Natural killer cell (primary cell): ENCODE data around the gene RFX7. TPM values are rescaled to one million over a fixed set of nuclear protein-coding genes. Genes with fewer than 3 reads are reported as not detected.

Experiments
- ATAC-seq, 3 donors: fragments of 150-1000 bp in 2 of 3; fragments of 200-7000 bp in 1 of 3; cut with Tn5 transposase; 1 replicate in 1 of 3; 2 replicates in 2 of 3; pipeline ENCODE4 v1.10.0; 2021; ENCODE audit warnings: mild to moderate bottlenecking in 2 of 3, moderate library complexity in 2 of 3
- DNase-seq, 2 donors: peaks; one replicate each; pipeline versions ENCODE4 v3.0.0 to v3.0.0-alpha.2; 2013 to 2021; ENCODE audit warnings: mixed read lengths in 1 of 2
- H3K27ac ChIP-seq: one replicate; pipeline ENCODE4 v1.5.1; 2013; ENCODE audit warnings: mild to moderate bottlenecking, low read length
- H3K27me3 ChIP-seq: one replicate; pipeline ENCODE4 v1.6.1; 2013; ENCODE audit warnings: low read length; ENCODE audit not compliant: control insufficient read depth, insufficient read depth
- H3K36me3 ChIP-seq: one replicate; pipeline ENCODE4 v1.6.1; 2013; ENCODE audit warnings: low read length; ENCODE audit not compliant: control insufficient read depth, insufficient read depth
- H3K4me1 ChIP-seq: one replicate; pipeline ENCODE4 v1.6.1; 2013; ENCODE audit warnings: low read length; ENCODE audit not compliant: control insufficient read depth, insufficient read depth
- H3K4me3 ChIP-seq: one replicate; pipeline ENCODE4 v1.5.1; 2013; ENCODE audit warnings: low read length
- H3K9me3 ChIP-seq: one replicate; pipeline ENCODE4 v1.6.1; 2013; ENCODE audit warnings: low read length; ENCODE audit not compliant: control insufficient read depth, insufficient read depth
- H3K27ac Mint-ChIP-seq, 2 donors: one replicate each; pipeline ENCODE4 v1.8.0; 2022; ENCODE audit warnings: mild to moderate bottlenecking in 2 of 2, mixed read lengths in 2 of 2, moderate library complexity in 1 of 2
- H3K27me3 Mint-ChIP-seq, 2 donors: one replicate each; pipeline ENCODE4 v1.8.0; 2022; ENCODE audit warnings: low read depth in 2 of 2, mixed read lengths in 2 of 2
- H3K36me3 Mint-ChIP-seq: one replicate; pipeline ENCODE4 v1.8.0; 2022; ENCODE audit warnings: mixed read lengths
- H3K4me1 Mint-ChIP-seq, 2 donors: one replicate each; pipeline ENCODE4 v1.8.0; 2022; ENCODE audit warnings: mixed read lengths in 2 of 2
- H3K4me3 Mint-ChIP-seq: one replicate; pipeline ENCODE4 v1.8.0; 2022; ENCODE audit warnings: mild to moderate bottlenecking, moderate library complexity, mixed read lengths
- H3K9me3 Mint-ChIP-seq, 2 donors: one replicate each; pipeline ENCODE4 v1.8.0; 2022; ENCODE audit warnings: mixed read lengths in 2 of 2
- whole genome bisulfite sequencing: methylation state at CpG from one replicate; pipeline ENCODE4 v1.1.7; 2013; ENCODE audit warnings: missing lambda C conversion rate; ENCODE audit not compliant: insufficient coverage; 5-methylcytosine and 5-hydroxymethylcytosine counted together
- intact Hi-C: fragments of 100-400 bp; cut with micrococcal nuclease; formaldehyde crosslinking; loops from one replicate; pipeline ENCODE4 v1.14.2; 2022
- total RNA-seq, 4 donors: library from RNA; stranded (reverse); fragments of 120-200 nt in 1 of 4; gene quantifications; one replicate each; pipeline versions ENCODE4 v1.2.3 to v1.2.4, GENCODE V29; 2013 to 2022
- TF ChIP-seq, protein P1 (sequence below): fragments of 200-600 bp; IDR thresholded peaks from one replicate; pipeline ENCODE4 v1.8.0; 2022; ENCODE audit warnings: antibody characterized with exemption

The RFX7 gene
- total RNA-seq, 3 donors from 2014 or later (not counting 1 experiment from before 2014, with no cell fraction given): 25.0 to 37.4 (median 33.8) TPM

DNA sequence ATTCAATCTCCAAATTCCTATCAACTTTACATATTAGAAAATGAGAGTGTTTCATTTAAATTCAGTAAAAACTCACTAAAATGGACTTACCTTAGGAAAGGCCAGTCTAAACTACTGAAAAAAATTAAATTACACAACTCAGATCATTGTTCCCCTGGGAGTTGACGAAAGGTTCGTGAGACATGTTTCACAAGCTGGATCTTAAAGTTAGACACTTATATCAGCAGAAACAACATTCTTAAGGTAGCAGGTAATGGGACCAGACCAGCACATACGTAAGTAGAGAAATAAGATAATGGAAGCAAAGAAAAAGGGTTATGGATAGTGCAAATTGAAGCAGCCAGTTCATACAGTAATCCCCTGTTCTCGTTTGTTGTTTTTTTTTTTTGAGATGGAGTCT is 8.9 kb downstream of the RFX7 start:
- Mint-ChIP-seq H3K4me1 (peaks cover 31 to 41% of the 10 kb centered on the region in 2 donors), H3K36me3 (peaks cover 18% of the 10 kb centered on the region), H3K9me3 (peaks cover 7 to 11% of the 10 kb centered on the region in 2 donors), H3K27ac (no peak overlapping the region), H3K27me3 (no peaks in the 10 kb centered on the region), H3K4me3 (no peak overlapping the region)
- Histone ChIP-seq H3K4me1 (no peaks in the 10 kb centered on the region), H3K9me3 (peaks cover 28% of the 10 kb centered on the region), H3K36me3 (peaks cover 4% of the 10 kb centered on the region), H3K4me3 (no peak overlapping the region), H3K27me3 (no peaks in the 10 kb centered on the region), H3K27ac (no peak overlapping the region)
- intact Hi-C loops: no loop called here
- no peak for DNase-seq
- TF ChIP-seq, protein P1, sequence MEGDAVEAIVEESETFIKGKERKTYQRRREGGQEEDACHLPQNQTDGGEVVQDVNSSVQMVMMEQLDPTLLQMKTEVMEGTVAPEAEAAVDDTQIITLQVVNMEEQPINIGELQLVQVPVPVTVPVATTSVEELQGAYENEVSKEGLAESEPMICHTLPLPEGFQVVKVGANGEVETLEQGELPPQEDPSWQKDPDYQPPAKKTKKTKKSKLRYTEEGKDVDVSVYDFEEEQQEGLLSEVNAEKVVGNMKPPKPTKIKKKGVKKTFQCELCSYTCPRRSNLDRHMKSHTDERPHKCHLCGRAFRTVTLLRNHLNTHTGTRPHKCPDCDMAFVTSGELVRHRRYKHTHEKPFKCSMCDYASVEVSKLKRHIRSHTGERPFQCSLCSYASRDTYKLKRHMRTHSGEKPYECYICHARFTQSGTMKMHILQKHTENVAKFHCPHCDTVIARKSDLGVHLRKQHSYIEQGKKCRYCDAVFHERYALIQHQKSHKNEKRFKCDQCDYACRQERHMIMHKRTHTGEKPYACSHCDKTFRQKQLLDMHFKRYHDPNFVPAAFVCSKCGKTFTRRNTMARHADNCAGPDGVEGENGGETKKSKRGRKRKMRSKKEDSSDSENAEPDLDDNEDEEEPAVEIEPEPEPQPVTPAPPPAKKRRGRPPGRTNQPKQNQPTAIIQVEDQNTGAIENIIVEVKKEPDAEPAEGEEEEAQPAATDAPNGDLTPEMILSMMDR: no peak
- ATAC-seq: no peak
- 99% methylated on average over 4 of the region's 4 CpGs for WGBS

- peaks cover 4% of the 10 kb centered on the region for H3K36me3 ChIP-seq
- no peak overlapping the region for H3K4me3 ChIP-seq
- Mint-ChIP-seq H3K4me1 (peaks cover 31 to 43% of the 10 kb centered on the region in 2 donors), H3K27me3 (no peaks in the 10 kb centered on the region), H3K36me3 (peaks cover 19% of the 10 kb centered on the region), H3K27ac (peak overlapping the region in 1 of 2 donors; percentile 37), H3K9me3 (peaks cover 7 to 11% of the 10 kb centered on the region in 2 donors), H3K4me3 (no peak overlapping the region)
- 100% methylated on average over 1 of the region's 3 CpGs for WGBS
- H3K27ac ChIP-seq: no peak overlapping the region
- intact Hi-C loops: no loop called here
- DNase-seq (no peak), ATAC-seq (no peak)
- H3K9me3 ChIP-seq: peaks cover 33% of the 10 kb centered on the region
- H3K27me3 ChIP-seq: no peaks in the 10 kb centered on the region
- TF ChIP-seq, protein P1: no peak
- no peaks in the 10 kb centered on the region for H3K4me1 ChIP-seq
Observed at GRCh38 chr15:56233549-56233948, 10.1 kb downstream of the RFX7 start.

- Histone ChIP-seq H3K4me1 (no peaks in the 10 kb centered on the region), H3K9me3 (peaks cover 33% of the 10 kb centered on the region), H3K36me3 (peaks cover 4% of the 10 kb centered on the region), H3K27me3 (no peaks in the 10 kb centered on the region), H3K27ac (no peak overlapping the region), H3K4me3 (no peak overlapping the region)
- TF ChIP-seq, protein P1: no peak
- H3K9me3 Mint-ChIP-seq: peaks cover 12 to 22% of the 10 kb centered on the region in 2 donors
- H3K27ac Mint-ChIP-seq: no peak overlapping the region
- H3K4me3 Mint-ChIP-seq: no peak overlapping the region
- peaks cover 30% of the 10 kb centered on the region for H3K36me3 Mint-ChIP-seq
- ATAC-seq (no peak), DNase-seq (no peak)
- intact Hi-C loops: no loop called here
- H3K27me3 Mint-ChIP-seq: no peaks in the 10 kb centered on the region
- peaks cover 36 to 50% of the 10 kb centered on the region in 2 donors for H3K4me1 Mint-ChIP-seq
- WGBS: 91% methylated on average over 3 of the region's 3 CpGs
Observed at GRCh38 chr15:56232058-56232457, 11.6 kb downstream of the RFX7 start.

- TF ChIP-seq, protein P1: no peak
- H3K4me3 ChIP-seq: no peak overlapping the region
- ATAC-seq (no peak), DNase-seq (no peak)
- no peak overlapping the region for H3K27ac ChIP-seq
- Mint-ChIP-seq H3K27ac (no peak overlapping the region), H3K4me1 (peaks cover 29 to 45% of the 10 kb centered on the region in 2 donors), H3K4me3 (no peak overlapping the region), H3K27me3 (no peaks in the 10 kb centered on the region), H3K36me3 (peaks cover 30% of the 10 kb centered on the region), H3K9me3 (peaks cover 12 to 22% of the 10 kb centered on the region in 2 donors)
- no peaks in the 10 kb centered on the region for H3K4me1 ChIP-seq
- peaks cover 33% of the 10 kb centered on the region for H3K9me3 ChIP-seq
- peaks cover 4% of the 10 kb centered on the region for H3K36me3 ChIP-seq
- intact Hi-C loops: no loop called here
- no peaks in the 10 kb centered on the region for H3K27me3 ChIP-seq
Observed at GRCh38 chr15:56228854-56229253, 14.8 kb downstream of the RFX7 start.
